ENCODE data around the gene IGF2BP2.

The IGF2BP2 gene

DNA sequence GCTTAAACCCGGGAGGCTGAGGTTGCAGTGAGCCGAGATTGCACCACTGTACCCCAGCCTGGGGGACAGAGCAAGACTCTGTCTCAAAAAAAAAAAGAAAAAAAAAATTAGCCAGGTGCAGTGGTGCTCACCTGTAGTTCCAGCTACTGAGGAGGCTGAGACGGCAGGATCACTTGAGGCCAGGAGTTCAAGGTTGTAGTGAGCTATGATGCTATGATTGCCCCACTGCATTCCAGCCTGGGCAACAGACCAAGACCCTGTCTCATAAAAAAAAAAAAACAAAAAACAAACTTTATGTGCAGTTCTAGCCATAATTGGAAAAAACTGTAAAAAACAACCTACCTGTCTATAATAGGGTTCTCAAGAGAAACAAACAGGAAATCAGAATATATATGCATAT lies 39.9 kb upstream of the IGF2BP2 start:
- Mint-ChIP-seq H3K27me3 (ENCODE audit: low read depth, poor library complexity) (peaks cover 10% of the 10 kb centered on the region), H3K4me1 (peaks cover 5% of the 10 kb centered on the region), H3K36me3 (ENCODE audit: low read depth) (no peaks in the 10 kb centered on the region), H3K27ac (no peak overlapping the region), H3K9me3 (no peaks in the 10 kb centered on the region), H3K4me3 (no peak overlapping the region)
- DNase-seq = no peak
- TF ChIP-seq, protein P1, sequence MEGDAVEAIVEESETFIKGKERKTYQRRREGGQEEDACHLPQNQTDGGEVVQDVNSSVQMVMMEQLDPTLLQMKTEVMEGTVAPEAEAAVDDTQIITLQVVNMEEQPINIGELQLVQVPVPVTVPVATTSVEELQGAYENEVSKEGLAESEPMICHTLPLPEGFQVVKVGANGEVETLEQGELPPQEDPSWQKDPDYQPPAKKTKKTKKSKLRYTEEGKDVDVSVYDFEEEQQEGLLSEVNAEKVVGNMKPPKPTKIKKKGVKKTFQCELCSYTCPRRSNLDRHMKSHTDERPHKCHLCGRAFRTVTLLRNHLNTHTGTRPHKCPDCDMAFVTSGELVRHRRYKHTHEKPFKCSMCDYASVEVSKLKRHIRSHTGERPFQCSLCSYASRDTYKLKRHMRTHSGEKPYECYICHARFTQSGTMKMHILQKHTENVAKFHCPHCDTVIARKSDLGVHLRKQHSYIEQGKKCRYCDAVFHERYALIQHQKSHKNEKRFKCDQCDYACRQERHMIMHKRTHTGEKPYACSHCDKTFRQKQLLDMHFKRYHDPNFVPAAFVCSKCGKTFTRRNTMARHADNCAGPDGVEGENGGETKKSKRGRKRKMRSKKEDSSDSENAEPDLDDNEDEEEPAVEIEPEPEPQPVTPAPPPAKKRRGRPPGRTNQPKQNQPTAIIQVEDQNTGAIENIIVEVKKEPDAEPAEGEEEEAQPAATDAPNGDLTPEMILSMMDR (IDR thresholded peaks at IDR 0.05) = no peak

DNA sequence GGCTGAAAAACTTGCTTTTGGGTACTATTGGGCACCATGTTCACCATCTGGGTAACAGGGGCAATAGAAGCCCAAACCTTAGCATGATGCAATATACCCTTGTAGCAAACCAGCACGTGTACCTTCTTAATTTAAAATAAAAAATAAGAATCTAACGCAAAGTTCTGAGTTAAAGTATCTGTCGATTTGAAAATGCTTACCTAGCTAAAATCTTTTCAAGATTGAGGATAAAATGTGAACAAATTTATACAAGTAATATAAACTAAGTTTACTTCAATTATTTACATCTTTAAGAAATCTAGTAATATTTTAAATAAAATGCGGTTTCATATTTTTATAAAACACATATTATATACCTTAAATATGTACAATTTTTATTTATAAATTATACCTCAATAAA lies 38.1 kb upstream of the IGF2BP2 start:
- Mint-ChIP-seq H3K27me3 (ENCODE audit: low read depth, poor library complexity) (peaks cover 10% of the 10 kb centered on the region), H3K27ac (no peak overlapping the region), H3K4me3 (no peak overlapping the region), H3K4me1 (peaks cover 5% of the 10 kb centered on the region), H3K36me3 (ENCODE audit: low read depth) (no peaks in the 10 kb centered on the region), H3K9me3 (peaks cover 3% of the 10 kb centered on the region)
- DNase-seq = no peak
- TF ChIP-seq, protein P1 (IDR thresholded peaks at IDR 0.05) = no peak

DNA sequence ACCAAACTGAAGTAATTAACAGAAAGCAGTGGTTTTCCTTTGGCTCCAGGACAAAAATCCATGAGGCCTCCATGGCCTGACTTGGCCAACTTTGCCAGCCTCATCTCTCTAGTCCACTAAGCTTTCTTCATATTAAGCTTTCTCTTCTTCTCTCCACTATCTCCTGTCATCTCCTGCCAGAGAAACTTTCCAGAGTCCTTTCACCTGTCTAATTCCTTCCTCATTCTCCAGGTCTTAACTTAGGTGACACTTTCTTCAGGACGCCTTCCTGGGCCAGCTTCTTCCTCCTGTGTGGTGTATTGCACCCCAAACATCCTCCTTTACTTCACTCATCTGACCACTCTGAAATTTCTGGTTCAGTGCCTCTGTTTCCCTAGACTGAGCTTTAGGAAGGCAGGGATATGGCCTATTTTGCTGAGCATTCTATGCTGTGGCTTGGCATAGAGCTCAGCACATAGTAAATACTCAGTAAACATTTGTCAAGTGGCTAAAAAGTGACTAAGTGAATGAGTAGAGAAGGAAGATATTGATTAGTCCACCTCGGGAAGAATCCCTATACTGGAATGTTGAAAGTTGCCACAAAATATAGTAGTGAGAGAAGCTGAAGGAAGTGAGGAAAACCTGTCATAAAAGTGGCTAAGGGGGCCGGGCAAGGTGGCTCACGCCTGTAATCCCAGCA lies 34.6 kb upstream of the IGF2BP2 start:
- no peak overlapping the region for H3K27ac Mint-ChIP-seq
- no peak for DNase-seq
- H3K27me3 Mint-ChIP-seq (ENCODE audit: low read depth, poor library complexity) = no peaks in the 10 kb centered on the region
- no peaks in the 10 kb centered on the region for H3K36me3 Mint-ChIP-seq (ENCODE audit: low read depth)
- H3K4me1 Mint-ChIP-seq = no peaks in the 10 kb centered on the region
- TF ChIP-seq, protein P1 (IDR thresholded peaks at IDR 0.05) = no peak
- H3K9me3 Mint-ChIP-seq = peaks cover 32% of the 10 kb centered on the region
- no peak overlapping the region for H3K4me3 Mint-ChIP-seq

DNA sequence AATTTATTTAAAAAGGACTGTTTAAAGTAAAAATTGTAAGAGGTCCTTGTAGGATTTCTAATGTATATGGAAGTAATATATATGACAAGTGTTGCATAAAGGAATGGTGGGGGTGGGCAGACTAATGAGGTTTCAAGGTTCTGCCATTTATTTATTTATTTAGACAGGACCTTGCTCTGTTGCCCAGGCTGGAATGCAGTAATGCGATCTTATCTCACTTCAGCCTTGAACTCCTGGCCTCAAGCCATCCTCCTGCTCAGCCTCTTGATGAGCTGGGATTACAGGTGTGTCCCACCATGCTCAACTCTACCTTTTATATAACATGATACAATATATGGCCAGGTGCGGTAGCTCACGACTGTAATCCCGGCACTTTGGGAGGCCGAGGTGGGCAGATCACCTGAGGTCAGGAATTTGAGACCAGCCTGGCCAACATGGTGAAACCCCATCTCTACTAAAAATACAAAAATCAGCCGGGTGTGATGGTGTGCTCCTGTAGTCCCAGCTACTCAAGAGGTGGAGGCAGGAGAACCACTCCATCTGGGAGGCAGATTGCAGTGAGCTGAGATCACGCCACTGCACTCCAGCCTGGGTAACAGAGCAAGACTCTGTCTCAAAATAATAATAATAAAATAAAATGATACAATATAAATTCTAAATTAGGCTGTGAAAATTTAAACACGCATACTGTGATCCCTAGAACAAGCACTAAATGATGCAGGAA lies 33.8 kb upstream of the IGF2BP2 start:
- TF ChIP-seq, protein P1 (IDR thresholded peaks at IDR 0.05) = no peak
- no peak overlapping the region for H3K27ac Mint-ChIP-seq

GRCh38 chr3:185857208-185857607 lies 32.4 kb upstream of the IGF2BP2 start:
- H3K9me3 Mint-ChIP-seq = peaks cover 32% of the 10 kb centered on the region
- DNase-seq = no peak
- TF ChIP-seq, protein P1 (IDR thresholded peaks at IDR 0.05) = no peak
- no peak overlapping the region for H3K27ac Mint-ChIP-seq
- H3K4me3 Mint-ChIP-seq = no peak overlapping the region
- no peaks in the 10 kb centered on the region for H3K4me1 Mint-ChIP-seq
- H3K27me3 Mint-ChIP-seq (ENCODE audit: low read depth, poor library complexity) = peaks cover 3% of the 10 kb centered on the region
- H3K36me3 Mint-ChIP-seq (ENCODE audit: low read depth) = no peaks in the 10 kb centered on the region

More for the DNA sequence above, 33.8 kb upstream of the IGF2BP2 start:
- H3K36me3 Mint-ChIP-seq (ENCODE audit: low read depth) = no peaks in the 10 kb centered on the region
- H3K9me3 Mint-ChIP-seq = peaks cover 32% of the 10 kb centered on the region
- no peaks in the 10 kb centered on the region for H3K4me1 Mint-ChIP-seq
- no peak for DNase-seq
- peaks cover under 1% of the 10 kb centered on the region for H3K27me3 Mint-ChIP-seq (ENCODE audit: low read depth, poor library complexity)
- H3K4me3 Mint-ChIP-seq = no peak overlapping the region

Measured in nephron progenitor cell (in vitro differentiated cells).